Hepatocyte (in vitro differentiated cells): Measurements from ENCODE around the gene GPR183. TPM values are rescaled to one million over a fixed set of nuclear protein-coding genes. Genes with fewer than 3 reads are reported as not detected.

Experiments
- DNase-seq: peaks from one replicate; pipeline ENCODE4 v3.0.0-alpha.2; 2016; ENCODE audit warnings: low spot score
- H2AFZ ChIP-seq: fragments of 200-600 bp; sonication (generic); 2 replicates; pipeline ENCODE4 v1.6.0; 2016; ENCODE audit warnings: antibody characterized with exemption, mild to moderate bottlenecking
- H3K27ac ChIP-seq: fragments of 200-600 bp; sonication (generic); 2 replicates; pipeline ENCODE4 v1.5.1; 2016; ENCODE audit warnings: mild to moderate bottlenecking
- H3K27me3 ChIP-seq: fragments of 200-600 bp; sonication (generic); 2 replicates; pipeline ENCODE4 v1.6.1; 2016
- H3K36me3 ChIP-seq: fragments of 200-600 bp; sonication (generic); replicated peaks from 2 replicates; pipeline ENCODE4 v1.5.1; 2016; ENCODE audit warnings: low read depth; ENCODE audit not compliant: insufficient read depth
- H3K4me1 ChIP-seq: fragments of 200-600 bp; sonication (generic); 2 replicates; pipeline ENCODE4 v1.5.1; 2016; ENCODE audit warnings: mild to moderate bottlenecking, moderate library complexity; ENCODE audit not compliant: insufficient read depth
- H3K4me2 ChIP-seq: fragments of 200-600 bp; sonication (generic); 2 replicates; pipeline ENCODE4 v1.6.0; 2016
- H3K4me3 ChIP-seq: fragments of 200-600 bp; sonication (generic); 2 replicates; pipeline ENCODE4 v1.5.1; 2016; ENCODE audit warnings: mild to moderate bottlenecking
- H3K79me2 ChIP-seq: fragments of 200-600 bp; sonication (generic); 2 replicates; pipeline ENCODE4 v1.6.0; 2017; ENCODE audit warnings: mild to moderate bottlenecking
- H3K9me2 ChIP-seq: fragments of 200-600 bp; sonication (generic); replicated peaks from 2 replicates; pipeline ENCODE4 v1.6.0; 2017; ENCODE audit warnings: mild to moderate bottlenecking; ENCODE audit not compliant: insufficient read depth
- H3K9me3 ChIP-seq: fragments of 200-600 bp; sonication (generic); 2 replicates; pipeline ENCODE4 v1.5.1; 2016; ENCODE audit warnings: low read depth, mild to moderate bottlenecking
- H4K20me1 ChIP-seq: fragments of 200-600 bp; sonication (generic); 2 replicates; pipeline ENCODE4 v1.6.0; 2016; ENCODE audit warnings: mild to moderate bottlenecking; ENCODE audit not compliant: insufficient read depth, poor library complexity, severe bottlenecking
- EZH2 ChIP-seq: fragments of 200-600 bp; sonication (generic); IDR thresholded peaks from 2 replicates; pipeline ENCODE4 v1.6.1; 2016; ENCODE audit warnings: antibody characterized with exemption, mild to moderate bottlenecking, borderline replicate concordance
- EZH2phosphoT487 ChIP-seq: fragments of 200-600 bp; sonication (generic); IDR thresholded peaks from one replicate; pipeline ENCODE4 v1.6.1; 2018; ENCODE audit warnings: antibody characterized with exemption, mild to moderate bottlenecking, low read depth, moderate library complexity; ENCODE audit not compliant: unreplicated experiment, severe bottlenecking
- WGBS: methylation state at CpG from one replicate; pipeline ENCODE4 v1.1.6; 2016; ENCODE audit warnings: low lambda C conversion rate; ENCODE audit errors: missing lambda C conversion rate; 5-methylcytosine and 5-hydroxymethylcytosine counted together
- polyA plus RNA-seq: library from polyadenylated mRNA; unstranded; fragments of >200 nt; fragmentation: Nextera tagmentation; extraction: Ambion mirVana; gene quantifications from 2 replicates; pipeline ENCODE4 v1.2.1, GENCODE V29; 2016
- total RNA-seq: library from RNA; depleted of rRNA; stranded (reverse); fragments of >200 nt; gene quantifications from 2 replicates; pipeline ENCODE4 v1.2.3, GENCODE V29; 2014
- TF ChIP-seq, protein P1 (sequence below): fragments of 200-600 bp; sonication (generic); IDR thresholded peaks from 2 replicates; pipeline ENCODE4 v1.5.1; 2016; ENCODE audit warnings: antibody characterized with exemption, mild to moderate bottlenecking; ENCODE audit not compliant: poor library complexity

Gene GPR183
- total and polyA plus RNA-seq, 2 experiments from 2014 or later, result 1.4 to 5.2 TPM

DNA sequence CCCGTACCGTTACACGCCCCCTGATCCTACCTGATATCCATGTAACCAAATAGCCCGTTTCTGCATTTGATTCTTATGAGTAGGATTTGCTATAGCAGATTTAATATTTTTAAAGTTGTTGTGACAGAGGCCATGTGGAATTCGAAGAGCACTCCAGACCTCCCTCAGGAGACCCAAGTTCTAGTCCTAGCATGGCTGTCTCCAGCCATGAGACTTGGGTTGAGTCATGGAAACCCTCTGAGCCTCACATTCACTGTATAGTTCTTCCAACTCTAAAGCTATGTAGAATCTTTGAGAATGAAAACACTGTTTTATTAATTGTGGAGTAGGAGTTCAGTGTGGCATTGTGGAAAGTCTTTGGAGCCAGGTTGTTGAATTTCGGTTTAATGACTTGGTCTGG lies 8.0 kb upstream of the GPR183 start:
- no peak overlapping the region for H3K4me3 ChIP-seq
- H3K9me3 ChIP-seq, result no peaks in the 10 kb centered on the region
- H2AFZ ChIP-seq, result no peak overlapping the region
- no peaks in the 10 kb centered on the region for H3K9me2 ChIP-seq
- TF ChIP-seq EZH2 (no peak), EZH2phosphoT487 (no peak)
- TF ChIP-seq, protein P1, sequence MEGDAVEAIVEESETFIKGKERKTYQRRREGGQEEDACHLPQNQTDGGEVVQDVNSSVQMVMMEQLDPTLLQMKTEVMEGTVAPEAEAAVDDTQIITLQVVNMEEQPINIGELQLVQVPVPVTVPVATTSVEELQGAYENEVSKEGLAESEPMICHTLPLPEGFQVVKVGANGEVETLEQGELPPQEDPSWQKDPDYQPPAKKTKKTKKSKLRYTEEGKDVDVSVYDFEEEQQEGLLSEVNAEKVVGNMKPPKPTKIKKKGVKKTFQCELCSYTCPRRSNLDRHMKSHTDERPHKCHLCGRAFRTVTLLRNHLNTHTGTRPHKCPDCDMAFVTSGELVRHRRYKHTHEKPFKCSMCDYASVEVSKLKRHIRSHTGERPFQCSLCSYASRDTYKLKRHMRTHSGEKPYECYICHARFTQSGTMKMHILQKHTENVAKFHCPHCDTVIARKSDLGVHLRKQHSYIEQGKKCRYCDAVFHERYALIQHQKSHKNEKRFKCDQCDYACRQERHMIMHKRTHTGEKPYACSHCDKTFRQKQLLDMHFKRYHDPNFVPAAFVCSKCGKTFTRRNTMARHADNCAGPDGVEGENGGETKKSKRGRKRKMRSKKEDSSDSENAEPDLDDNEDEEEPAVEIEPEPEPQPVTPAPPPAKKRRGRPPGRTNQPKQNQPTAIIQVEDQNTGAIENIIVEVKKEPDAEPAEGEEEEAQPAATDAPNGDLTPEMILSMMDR, result no peak
- no peaks in the 10 kb centered on the region for H4K20me1 ChIP-seq
- no peak overlapping the region for H3K27ac ChIP-seq
- no peaks in the 10 kb centered on the region for H3K27me3 ChIP-seq
- no peaks in the 10 kb centered on the region for H3K36me3 ChIP-seq
- H3K4me2 ChIP-seq, result no peak overlapping the region
- no peak for DNase-seq
- H3K79me2 ChIP-seq, result no peaks in the 10 kb centered on the region
- peaks cover 4% of the 10 kb centered on the region for H3K4me1 ChIP-seq
- WGBS, result 96% methylated on average over 6 of the region's 6 CpGs

DNA sequence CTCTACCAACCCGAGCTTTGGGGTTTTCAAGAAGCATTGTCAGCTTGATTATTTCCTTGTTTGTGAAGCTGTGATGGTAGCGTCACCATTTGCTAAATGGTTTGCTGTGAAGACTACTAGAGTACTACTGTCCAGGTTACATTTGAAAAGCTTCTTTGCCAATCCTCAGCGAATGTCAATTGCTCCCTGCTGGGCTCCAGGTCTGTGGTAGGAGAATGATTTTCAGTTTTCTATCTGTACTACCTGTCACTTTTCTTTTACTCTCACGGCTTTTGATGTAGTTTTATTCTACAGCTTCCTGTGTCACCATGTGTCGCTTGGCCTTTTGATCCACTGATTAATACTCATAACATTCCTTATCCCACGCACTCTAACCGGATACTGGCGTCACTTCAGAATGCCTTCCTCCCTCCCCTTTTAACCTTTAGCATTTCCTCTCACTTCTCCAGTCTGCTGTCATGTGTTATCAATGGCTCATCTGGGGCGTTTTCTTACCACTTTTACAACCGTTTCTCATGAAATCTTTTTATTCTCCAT lies 7.5 kb upstream of the GPR183 start:
- Histone ChIP-seq H3K9me3 (no peaks in the 10 kb centered on the region), H3K9me2 (no peaks in the 10 kb centered on the region), H3K4me1 (peaks cover 9% of the 10 kb centered on the region), H3K4me3 (no peak overlapping the region), H4K20me1 (no peaks in the 10 kb centered on the region), H3K27ac (no peak overlapping the region), H3K79me2 (peaks cover 1% of the 10 kb centered on the region), H3K4me2 (no peak overlapping the region), H2AFZ (no peak overlapping the region), H3K36me3 (no peaks in the 10 kb centered on the region), H3K27me3 (no peaks in the 10 kb centered on the region)
- 86% methylated on average over 10 of the region's 10 CpGs for WGBS
- TF ChIP-seq EZH2 (no peak), EZH2phosphoT487 (no peak)
- TF ChIP-seq, protein P1, result no peak
- DNase-seq, result no peak

DNA sequence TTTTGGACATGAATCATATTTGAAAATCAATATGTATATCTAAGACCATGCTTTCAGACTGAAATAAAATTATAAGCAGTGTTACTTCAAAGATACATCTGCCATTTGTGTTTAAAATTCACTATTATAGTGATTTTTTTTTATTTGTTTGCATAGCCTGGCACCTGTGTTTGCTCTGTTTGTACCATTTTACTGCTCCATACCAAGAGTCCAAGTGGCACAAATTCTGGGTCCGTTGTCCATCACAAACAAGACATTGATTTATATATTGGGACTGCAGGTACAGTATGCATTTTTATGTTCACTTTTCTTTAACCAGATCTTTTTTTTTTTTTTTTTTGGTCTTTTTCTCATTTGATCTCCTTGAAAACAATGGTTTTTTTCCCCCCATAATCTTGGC lies 6.7 kb upstream of the GPR183 start:
- H3K36me3 ChIP-seq, result no peaks in the 10 kb centered on the region
- no peak overlapping the region for H2AFZ ChIP-seq
- no peaks in the 10 kb centered on the region for H3K9me3 ChIP-seq
- H3K4me2 ChIP-seq, result no peak overlapping the region
- no peaks in the 10 kb centered on the region for H3K9me2 ChIP-seq
- TF ChIP-seq, protein P1, result no peak
- TF ChIP-seq EZH2 (no peak), EZH2phosphoT487 (no peak)
- no peaks in the 10 kb centered on the region for H4K20me1 ChIP-seq
- peaks cover 10% of the 10 kb centered on the region for H3K4me1 ChIP-seq
- no peak overlapping the region for H3K4me3 ChIP-seq
- peaks cover 7% of the 10 kb centered on the region for H3K79me2 ChIP-seq
- H3K27me3 ChIP-seq, result no peaks in the 10 kb centered on the region
- WGBS, result 90% methylated on average over 1 of the region's 1 CpG
- no peak overlapping the region for H3K27ac ChIP-seq
- no peak for DNase-seq

DNA sequence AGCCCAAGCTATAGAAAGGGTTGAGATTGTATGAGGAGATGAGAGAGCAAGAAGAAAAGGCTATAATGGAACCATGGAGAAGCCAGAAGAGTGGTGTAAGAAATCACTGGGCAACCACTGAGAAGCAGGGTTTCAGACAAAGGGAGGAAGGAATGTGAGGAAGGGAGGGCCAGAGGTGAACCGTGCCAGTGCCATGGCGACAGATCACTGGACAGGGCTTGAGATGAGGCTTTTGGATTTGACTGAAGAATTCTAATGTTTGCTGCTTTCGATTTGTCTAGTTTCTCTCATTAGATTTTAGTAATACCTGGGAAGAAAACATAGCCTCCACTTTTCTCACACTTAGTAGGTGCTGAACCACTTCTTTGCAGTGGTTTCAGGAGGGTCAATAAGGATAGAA lies 6.3 kb upstream of the GPR183 start:
- 86% methylated on average over 3 of the region's 3 CpGs for WGBS
- TF ChIP-seq EZH2phosphoT487 (no peak), EZH2 (no peak)
- TF ChIP-seq, protein P1, result no peak

More for the DNA sequence above, 6.3 kb upstream of the GPR183 start:
- no peak for DNase-seq
- Histone ChIP-seq H3K4me1 (peaks cover 10% of the 10 kb centered on the region), H4K20me1 (no peaks in the 10 kb centered on the region), H3K4me3 (no peak overlapping the region), H3K36me3 (no peaks in the 10 kb centered on the region), H3K79me2 (peaks cover 7% of the 10 kb centered on the region), H3K9me2 (no peaks in the 10 kb centered on the region), H3K4me2 (no peak overlapping the region), H3K9me3 (no peaks in the 10 kb centered on the region), H3K27ac (no peak overlapping the region), H3K27me3 (no peaks in the 10 kb centered on the region), H2AFZ (no peak overlapping the region)
